Hematopoietic multipotent progenitor cell treated with erythropoietin and hydrocortisone succinate and interleukin-3 and kit ligand, for 8 days (in vitro differentiated cells): ENCODE data around the gene SLC35E3.
"Not testable (repeated sequence)": the region's sequence is repeated elsewhere in the genome, so short reads cannot be mapped to it uniquely, and the experiment has no call there.

Source experiments
- DNase-seq: peaks from one replicate; pipeline ENCODE4 v3.0.0-alpha.2; 2015

Gene SLC35E3

DNA sequence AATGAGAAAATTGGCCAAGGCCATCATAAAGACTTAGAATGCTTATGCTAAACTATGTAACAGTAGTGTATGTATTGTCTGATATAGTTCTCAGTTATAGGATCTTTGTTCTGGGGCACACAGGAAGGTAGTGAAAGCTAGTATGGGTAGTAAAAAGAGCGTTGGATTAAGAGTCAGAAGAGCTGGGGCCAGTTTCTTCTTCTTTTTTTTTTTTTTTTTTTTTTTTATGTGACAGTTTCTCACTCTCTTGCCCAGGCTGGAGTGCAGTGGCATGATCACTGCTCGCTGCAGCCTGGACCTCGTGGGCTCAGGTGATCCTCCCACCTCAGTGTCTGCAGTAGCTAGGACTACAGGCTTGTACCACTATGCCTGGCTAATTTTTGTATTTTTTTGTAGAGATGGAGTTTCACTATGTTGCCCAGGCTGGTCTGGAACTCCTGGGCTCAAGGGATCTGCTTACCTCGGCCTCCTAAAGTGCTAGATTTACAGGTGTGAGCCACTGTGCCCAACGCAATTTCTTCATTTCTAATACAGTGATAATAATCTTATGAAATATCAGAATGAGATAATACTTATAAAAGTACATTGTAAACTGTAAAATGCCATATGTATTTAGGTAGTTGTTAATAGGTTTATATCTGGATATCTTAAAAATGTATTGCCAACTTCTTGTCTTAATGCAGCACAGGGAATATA lies 69.4 kb downstream of the SLC35E3 start:
- no peak for DNase-seq

DNA sequence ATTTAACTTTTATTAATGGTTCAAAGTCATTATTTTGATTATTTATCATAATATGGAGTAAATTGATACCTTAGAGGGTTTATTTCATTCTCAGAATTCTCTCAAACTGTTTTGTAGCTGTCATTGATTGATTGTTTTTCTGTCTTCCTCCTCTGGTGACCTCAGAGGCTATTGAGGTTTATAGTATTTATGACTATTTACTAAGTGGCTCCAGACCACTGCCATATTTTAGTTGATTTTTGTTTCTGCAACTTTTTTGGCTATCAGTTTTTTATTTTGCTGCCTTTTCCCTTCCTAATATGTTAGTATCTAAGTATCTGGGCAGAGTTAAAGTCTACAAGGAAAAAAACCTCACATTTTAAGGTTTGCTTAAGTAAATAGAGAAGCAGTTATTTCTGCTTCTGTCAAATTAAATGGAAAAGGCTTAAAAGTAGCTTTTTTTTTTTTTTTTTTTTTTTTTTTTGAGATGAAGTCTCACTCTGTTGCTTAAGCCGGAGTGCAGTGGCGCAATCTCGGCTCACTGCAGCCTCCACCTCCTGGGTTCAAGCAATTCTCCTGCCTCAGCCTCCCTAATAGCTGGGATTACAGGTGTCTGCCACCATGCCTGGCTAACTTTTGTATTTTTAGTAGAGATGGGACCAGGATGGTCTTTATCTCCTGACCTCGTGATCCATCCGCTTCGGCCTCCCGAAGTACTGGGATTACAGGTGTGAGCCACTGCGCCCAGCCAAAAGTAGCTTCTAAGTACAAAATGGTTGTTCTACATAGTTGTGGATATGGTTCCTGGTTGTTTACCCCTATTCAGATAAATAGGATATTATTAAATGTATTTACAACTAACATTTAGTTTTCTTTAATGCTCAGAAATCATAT lies 70.2 kb downstream of the SLC35E3 start:
- DNase-seq, result no peak

DNA sequence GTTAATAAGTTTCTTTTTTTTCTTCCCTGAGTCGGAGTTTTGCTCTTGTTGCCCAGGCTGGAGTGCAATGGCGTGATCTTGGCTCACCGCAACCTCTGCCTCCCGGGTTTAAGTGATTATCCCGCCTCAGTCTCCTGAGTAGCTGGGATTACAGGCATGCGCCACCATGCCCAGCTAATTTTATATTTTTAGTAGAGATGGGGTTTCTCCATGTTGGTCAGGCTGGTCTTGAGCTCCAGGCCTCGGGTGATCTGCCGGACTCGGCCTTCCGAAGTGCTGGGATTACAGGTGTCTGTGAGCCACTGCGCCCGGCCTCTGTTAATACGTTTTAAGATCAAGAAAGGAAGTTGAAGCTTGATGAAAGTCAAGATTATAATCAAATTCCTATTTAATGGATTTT lies 73.5 kb downstream of the SLC35E3 start:
- DNase-seq, result not testable (repeated sequence)

DNA sequence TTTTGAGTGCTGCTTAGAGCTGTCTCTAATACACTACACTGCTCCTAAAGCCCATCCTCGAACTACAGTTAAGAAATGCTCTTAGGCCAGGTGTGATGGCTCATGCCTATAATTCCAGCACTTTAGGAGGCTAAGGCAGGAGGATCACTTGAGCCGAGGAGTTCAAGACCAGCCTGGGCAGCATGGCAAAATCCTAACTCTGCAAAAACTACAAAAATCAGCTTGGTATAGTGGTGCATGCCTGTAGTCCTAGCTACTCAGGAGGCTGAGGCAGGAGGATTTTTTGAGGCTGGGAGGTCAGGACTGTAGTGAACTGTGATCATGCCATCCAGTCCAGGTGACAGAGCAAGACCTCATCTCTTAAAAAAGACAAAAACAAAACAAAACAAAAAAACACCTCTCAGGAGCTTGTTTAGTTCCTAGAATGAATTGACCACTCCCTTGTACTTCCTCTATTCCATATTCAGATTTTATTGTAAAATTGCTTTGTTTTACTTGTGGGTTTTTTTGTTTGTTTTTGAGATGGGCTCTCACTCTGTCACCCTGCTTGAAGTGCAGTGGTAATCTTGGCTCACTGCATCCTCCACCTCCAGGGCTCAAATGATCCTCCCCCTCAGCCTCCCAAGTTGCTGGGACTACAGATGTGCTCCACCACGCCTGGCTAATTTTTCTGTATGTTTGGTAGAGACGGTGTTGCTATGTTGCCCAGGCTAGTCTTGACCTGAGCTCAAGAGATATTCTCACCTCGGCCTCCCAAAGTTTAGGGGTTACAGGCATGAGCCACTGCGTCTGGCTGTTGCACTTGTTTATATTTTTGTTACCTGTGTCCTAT lies 75.6 kb downstream of the SLC35E3 start:
- no peak for DNase-seq

DNA sequence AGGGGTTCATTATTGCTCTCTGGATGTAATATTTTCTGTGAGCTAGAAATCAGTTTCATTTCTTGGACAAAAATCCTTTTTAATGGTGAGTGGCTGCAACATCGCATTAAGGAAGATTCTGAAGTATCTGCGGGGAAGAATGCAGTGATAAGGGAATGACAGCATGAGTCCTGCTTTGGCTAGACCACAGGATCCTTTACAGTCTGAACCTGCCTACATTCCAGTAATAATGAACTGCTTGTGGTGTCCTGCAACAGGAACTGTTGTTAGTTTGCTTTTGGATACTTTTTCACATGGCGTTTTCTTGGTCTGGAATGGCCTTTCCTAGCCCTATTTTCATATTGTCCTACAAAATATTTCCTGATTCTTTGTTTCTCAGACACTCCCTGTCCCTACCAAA lies 77.7 kb downstream of the SLC35E3 start:
- DNase-seq, result no peak

DNA sequence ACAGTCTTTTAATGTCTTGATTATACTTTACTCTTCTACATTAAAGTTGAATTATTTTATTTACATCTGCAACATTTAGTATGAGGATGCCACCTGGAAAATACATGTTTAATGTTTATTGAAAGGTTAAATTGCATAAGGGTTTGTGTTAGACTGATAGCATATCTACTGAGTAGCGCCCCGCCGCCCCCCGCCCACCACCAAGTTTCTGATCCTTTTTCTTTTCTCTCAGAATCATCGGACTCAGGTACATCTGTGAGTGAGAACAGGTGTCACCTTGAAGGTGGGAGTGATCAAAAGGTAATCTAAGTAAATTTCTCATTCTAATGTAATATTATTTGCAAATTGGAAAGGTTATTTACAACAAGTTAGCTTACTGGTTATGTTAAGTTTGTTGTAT lies 78.2 kb downstream of the SLC35E3 start:
- DNase-seq, result no peak

DNA sequence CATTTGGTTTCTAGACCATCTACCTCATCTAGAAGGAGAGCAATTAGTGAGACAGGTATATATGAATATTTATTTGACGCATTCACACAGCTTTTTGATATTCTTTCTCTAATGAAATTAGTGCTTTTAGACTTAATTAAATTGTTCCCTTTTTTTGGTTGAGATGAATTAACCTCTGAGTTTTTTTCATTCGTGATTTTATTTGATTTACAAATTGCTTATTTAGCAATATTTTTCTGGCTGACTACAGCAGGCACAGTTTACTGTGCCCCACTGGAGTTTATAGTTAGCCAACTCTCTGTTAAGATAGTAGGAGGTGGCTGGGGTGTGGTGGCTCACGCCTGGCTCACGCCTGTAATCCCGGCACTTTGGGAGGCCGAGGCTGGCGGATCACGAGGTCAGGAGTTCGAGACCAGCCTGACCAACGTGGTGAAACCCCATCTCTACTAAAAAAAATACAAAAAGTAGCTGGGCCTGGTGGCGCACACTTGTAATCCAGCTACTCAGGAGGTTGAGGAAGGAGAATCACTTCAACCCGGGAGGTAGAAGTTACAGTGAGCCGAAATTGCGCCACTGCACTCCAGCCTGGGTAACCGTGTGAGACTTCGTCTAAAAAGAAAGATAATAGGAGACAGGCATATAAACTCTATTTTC lies 78.7 kb downstream of the SLC35E3 start:
- DNase-seq, result no peak

DNA sequence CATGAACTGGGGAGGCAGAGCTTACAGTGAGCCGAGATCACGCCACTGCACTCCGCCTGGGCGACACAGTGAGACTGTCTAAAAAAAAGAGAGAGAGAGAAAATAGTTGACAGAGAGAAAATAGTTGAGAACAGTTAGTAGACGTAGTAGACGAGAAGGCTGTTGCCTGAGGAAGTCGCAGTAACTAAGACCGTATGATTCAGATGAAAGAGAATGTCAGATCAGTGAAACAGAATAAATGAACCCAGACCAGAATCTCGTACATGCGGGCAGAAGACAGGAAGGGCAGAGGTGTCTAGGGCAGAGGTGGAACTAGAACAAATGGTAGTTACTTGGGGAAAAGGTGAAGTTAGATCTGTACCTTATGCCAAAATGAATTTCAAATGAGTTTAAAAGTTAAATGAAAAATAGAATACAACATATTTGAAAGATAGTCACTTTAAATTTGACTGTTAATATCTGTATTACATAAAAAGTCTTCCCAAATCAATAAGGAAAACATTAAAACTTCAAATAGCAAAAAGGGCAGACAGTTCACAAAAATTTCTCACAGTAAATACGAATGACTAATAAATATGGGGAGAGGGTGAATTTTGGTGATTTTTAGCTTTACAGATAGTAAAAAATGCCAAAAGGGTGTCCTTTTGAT lies 79.7 kb downstream of the SLC35E3 start:
- no peak for DNase-seq

DNA sequence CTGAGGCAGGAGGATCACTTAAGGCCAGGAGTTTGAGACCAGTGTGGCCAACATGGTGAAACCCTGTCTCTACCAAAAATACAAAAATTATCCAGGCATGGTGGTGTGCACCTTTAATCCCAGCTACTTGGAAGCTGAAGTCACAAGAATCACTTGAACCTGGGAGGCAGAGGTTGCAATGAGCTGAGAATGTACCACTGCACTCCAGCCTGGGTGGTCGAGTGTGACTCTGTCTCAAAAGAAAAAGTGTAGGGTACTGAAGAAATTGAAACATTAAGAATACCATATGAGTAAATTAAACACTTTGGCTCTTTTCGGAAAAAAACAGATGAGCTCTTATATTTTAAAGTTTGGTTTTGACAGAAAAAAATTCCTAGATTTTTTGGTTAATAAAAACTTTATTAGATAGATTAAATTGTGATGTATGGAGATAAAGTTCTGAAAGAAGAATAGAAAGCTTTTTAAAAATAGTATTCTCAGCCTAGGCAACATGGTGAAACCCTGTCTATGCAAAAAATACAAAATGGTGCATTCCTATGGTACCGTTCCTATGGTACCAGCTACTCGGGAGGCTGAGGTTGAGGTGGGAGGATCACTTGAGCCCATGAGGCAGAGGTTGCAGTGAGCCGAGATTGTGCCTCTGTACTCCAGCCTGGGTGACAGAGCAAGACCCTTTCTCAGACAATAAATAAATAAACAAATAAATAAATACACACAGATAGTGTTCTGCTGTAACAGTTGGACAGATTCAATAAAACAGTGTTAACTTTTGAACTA lies 82.1 kb downstream of the SLC35E3 start:
- DNase-seq, result no peak

DNA sequence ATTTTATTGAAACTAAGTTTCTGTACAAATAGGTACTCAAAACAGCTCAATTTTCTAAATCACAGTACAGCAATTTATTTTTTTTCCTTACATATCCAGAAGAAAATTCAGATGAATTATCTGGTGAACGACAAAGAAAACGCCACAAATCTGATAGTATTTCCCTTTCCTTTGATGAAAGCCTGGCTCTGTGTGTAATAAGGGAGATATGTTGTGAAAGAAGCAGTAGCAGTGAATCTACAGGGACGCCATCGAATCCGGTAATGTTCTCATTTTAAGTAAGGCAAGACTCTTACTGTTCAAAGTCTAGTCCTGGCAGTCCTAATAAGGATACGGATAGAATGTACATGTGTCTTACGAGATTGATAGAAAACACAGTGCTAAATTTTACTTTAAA lies 82.7 kb downstream of the SLC35E3 start:
- DNase-seq, result no peak
